Loucy (cell line): Measurements from ENCODE around the gene C1QTNF1.

Experiments used
- H2AFZ ChIP-seq: fragments of 200-600 bp; sonication (generic); 2 replicates; pipeline ENCODE4 v1.6.0; 2016; ENCODE audit warnings: antibody characterized with exemption, mild to moderate bottlenecking, low read length, moderate library complexity
- H3F3A ChIP-seq: fragments of 200-600 bp; 2 replicates; pipeline ENCODE4 v1.6.0; 2016; ENCODE audit warnings: antibody characterized with exemption, low read depth, mild to moderate bottlenecking
- H3K27me3 ChIP-seq: fragments of 200-600 bp; sonication (generic); 2 replicates; pipeline ENCODE4 v1.6.1; 2014; ENCODE audit warnings: low read length, mild to moderate bottlenecking; ENCODE audit not compliant: insufficient read depth, poor library complexity, severe bottlenecking
- H3K36me3 ChIP-seq: fragments of 200-600 bp; sonication (generic); 2 replicates; pipeline ENCODE4 v1.6.1; 2016; ENCODE audit warnings: low read length; ENCODE audit not compliant: insufficient read depth
- H3K4me1 ChIP-seq: fragments of 200-600 bp; sonication (generic); 2 replicates; pipeline ENCODE4 v1.5.1; 2014; ENCODE audit warnings: low read length, mild to moderate bottlenecking; ENCODE audit not compliant: insufficient read depth, poor library complexity, severe bottlenecking
- H3K4me2 ChIP-seq: fragments of 200-600 bp; sonication (generic); 2 replicates; pipeline ENCODE4 v1.6.0; 2014; ENCODE audit warnings: antibody characterized with exemption, low read length, low read depth, mild to moderate bottlenecking; ENCODE audit not compliant: poor library complexity, severe bottlenecking
- H3K4me3 ChIP-seq: fragments of 200-600 bp; sonication (generic); 2 replicates; pipeline ENCODE4 v1.5.1; 2014; ENCODE audit warnings: low read length, mild to moderate bottlenecking, mixed read lengths; ENCODE audit not compliant: poor library complexity, severe bottlenecking
- H3K79me2 ChIP-seq: fragments of 200-600 bp; sonication (generic); 2 replicates; pipeline ENCODE4 v1.6.1; 2014; ENCODE audit warnings: low read length; ENCODE audit not compliant: insufficient read depth
- H3K9ac ChIP-seq: fragments of 200-600 bp; sonication (generic); 2 replicates; pipeline ENCODE4 v1.6.0; 2014; ENCODE audit warnings: mild to moderate bottlenecking, low read depth, low read length, moderate library complexity; ENCODE audit not compliant: poor library complexity, severe bottlenecking
- H3K9me2 ChIP-seq: fragments of 200-600 bp; sonication (generic); replicated peaks from 2 replicates; pipeline ENCODE4 v1.6.1; 2016; ENCODE audit warnings: low read depth, low read length, mixed read lengths
- H3K9me3 ChIP-seq: fragments of 200-600 bp; sonication (generic); 2 replicates; pipeline ENCODE4 v1.6.1; 2014; ENCODE audit warnings: mild to moderate bottlenecking, antibody characterized with exemption, low read length, low read depth; ENCODE audit not compliant: insufficient read depth
- H4K20me1 ChIP-seq: fragments of 200-600 bp; sonication (generic); 2 replicates; pipeline ENCODE4 v1.6.0; 2014; ENCODE audit warnings: antibody characterized with exemption, low read length, mild to moderate bottlenecking; ENCODE audit not compliant: insufficient read depth, poor library complexity, severe bottlenecking
- CTCF ChIP-seq: fragments of 200-600 bp; sonication (generic); conservative IDR thresholded peaks from 2 replicates; pipeline ENCODE4 v1.5.1; 2014; ENCODE audit warnings: mild to moderate bottlenecking, antibody characterized with exemption, low read length
- EZH2phosphoT487 ChIP-seq: fragments of 200-600 bp; IDR thresholded peaks from 2 replicates; pipeline ENCODE4 v1.6.1; 2018; ENCODE audit warnings: antibody characterized with exemption, mild to moderate bottlenecking, moderate library complexity, borderline replicate concordance

Gene C1QTNF1

GRCh38 chr17:79087428-79088143 lies 63.6 kb downstream of the C1QTNF1 start:
- Histone ChIP-seq H2AFZ (no peak overlapping the region), H3K79me2 (no peaks in the 10 kb centered on the region), H3K4me2 (no peak overlapping the region), H3K27me3 (no peaks in the 10 kb centered on the region), H3K9me2 (no peaks in the 10 kb centered on the region), H3K9me3 (no peaks in the 10 kb centered on the region), H4K20me1 (no peaks in the 10 kb centered on the region), H3K4me1 (no peaks in the 10 kb centered on the region), H3F3A (no peaks in the 10 kb centered on the region), H3K4me3 (no peak overlapping the region), H3K9ac (no peak overlapping the region), H3K36me3 (no peaks in the 10 kb centered on the region)
- no peak for TF ChIP-seq EZH2phosphoT487
- TF ChIP-seq CTCF: peak; percentile 83

- no peak for TF ChIP-seq EZH2phosphoT487
- TF ChIP-seq CTCF: no peak
- no peaks in the 10 kb centered on the region for H3K79me2 ChIP-seq
Measured at GRCh38 chr17:79088247-79088996, 64.5 kb downstream of the C1QTNF1 start.

GRCh38 chr17:79088997-79089328 lies 65.0 kb downstream of the C1QTNF1 start:
- no peaks in the 10 kb centered on the region for H3F3A ChIP-seq
- no peak overlapping the region for H3K4me2 ChIP-seq
- no peaks in the 10 kb centered on the region for H3K79me2 ChIP-seq
- H3K27me3 ChIP-seq: no peaks in the 10 kb centered on the region
- no peak overlapping the region for H3K9ac ChIP-seq
- no peaks in the 10 kb centered on the region for H3K4me1 ChIP-seq
- no peak overlapping the region for H3K4me3 ChIP-seq
- H2AFZ ChIP-seq: no peak overlapping the region
- TF ChIP-seq CTCF: no peak
- TF ChIP-seq EZH2phosphoT487: no peak
- no peaks in the 10 kb centered on the region for H3K9me3 ChIP-seq
- H3K36me3 ChIP-seq: no peaks in the 10 kb centered on the region
- no peaks in the 10 kb centered on the region for H4K20me1 ChIP-seq
- H3K9me2 ChIP-seq: no peaks in the 10 kb centered on the region

More at GRCh38 chr17:79088247-79088996, 64.5 kb downstream of the C1QTNF1 start:
- Histone ChIP-seq H3K9me3 (no peaks in the 10 kb centered on the region), H3K27me3 (no peaks in the 10 kb centered on the region), H3K4me2 (no peak overlapping the region), H2AFZ (no peak overlapping the region), H3K9ac (no peak overlapping the region), H3F3A (no peaks in the 10 kb centered on the region), H3K4me3 (no peak overlapping the region), H4K20me1 (no peaks in the 10 kb centered on the region), H3K4me1 (no peaks in the 10 kb centered on the region), H3K36me3 (no peaks in the 10 kb centered on the region), H3K9me2 (no peaks in the 10 kb centered on the region)
